T-helper 9 cell (primary cell): Measurements from ENCODE around the gene SCYGR4.
"Not testable (repeated sequence)": the region's sequence is repeated elsewhere in the genome, so short reads cannot be mapped to it uniquely, and the experiment has no call there.

Source experiments
- DNase-seq: peaks from one replicate; pipeline ENCODE4 v3.0.0-alpha.2; 2020
- total RNA-seq, 2 donors: gene quantifications; one replicate each; lab custom pipeline; 2026; lab: John Stamatoyannopoulos, UW

SCYGR4 gene
- total RNA-seq, result 0 reads per million in 2 donors

DNA sequence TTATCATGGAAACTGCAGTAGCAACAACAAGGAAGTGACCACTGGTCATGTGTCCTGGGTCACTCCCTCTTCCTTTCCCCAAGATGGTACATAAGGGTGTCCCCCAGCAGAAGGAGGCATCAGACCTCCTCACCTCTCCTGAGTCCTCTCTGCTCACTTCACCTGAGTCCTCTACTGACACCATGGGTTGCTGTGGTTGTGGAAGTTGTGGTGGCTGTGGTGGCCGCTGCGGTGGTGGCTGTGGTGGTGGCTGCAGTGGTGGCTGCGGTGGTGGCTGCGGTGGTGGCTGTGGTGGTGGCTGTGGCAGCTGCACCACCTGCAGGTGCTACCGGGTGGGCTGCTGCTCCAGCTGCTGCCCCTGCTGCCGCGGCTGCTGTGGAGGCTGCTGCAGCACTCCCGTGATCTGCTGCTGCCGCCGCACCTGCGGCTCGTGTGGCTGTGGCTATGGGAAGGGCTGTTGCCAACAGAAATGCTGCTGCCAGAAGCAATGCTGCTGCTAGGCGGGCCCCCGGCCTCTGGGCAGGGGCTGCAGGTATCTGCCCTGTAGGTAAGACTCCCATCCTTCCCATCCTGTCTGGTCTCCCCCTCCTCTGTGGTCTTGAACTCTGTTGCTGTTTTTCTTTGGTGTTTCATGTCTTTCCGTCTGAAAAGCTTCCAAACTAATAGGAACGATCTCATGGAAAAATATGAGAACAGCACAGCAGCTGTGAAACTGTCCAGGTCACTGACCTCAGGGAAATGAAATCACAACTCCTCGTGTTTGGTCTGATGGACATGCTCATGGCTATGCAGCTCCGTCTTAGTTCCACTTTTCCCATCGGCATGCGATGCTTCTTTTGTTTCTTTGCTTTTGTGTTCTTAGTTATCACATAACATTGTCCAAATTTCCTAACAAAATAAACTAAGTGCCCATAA, at the start of gene SCYGR4:
Gene SCYGR4, plus strand, starts transcription at position 183 of the 915 bp plus-strand sequence. Its CDS starts 0 bp downstream, at position 183.
- no peak for DNase-seq

DNA sequence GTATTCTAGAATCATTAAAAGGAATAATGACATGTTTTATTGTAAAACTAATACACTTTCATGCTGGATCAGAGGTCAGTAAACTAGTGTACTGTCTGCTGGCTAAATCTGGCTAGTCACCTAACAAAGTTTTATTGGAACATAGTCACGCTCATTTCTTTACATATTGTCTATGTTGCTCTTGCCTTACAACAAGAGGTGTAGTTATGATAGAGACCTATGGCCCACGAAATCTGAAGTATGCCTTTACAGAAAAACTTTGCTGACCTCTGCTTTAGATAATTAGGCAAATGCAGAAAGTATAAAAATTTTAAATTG, 48.5 kb upstream of the SCYGR4 start:
- DNase-seq, result no peak

GRCh38 chr2:227570615-227571014, 46.7 kb upstream of the SCYGR4 start:
- no peak for DNase-seq

DNA sequence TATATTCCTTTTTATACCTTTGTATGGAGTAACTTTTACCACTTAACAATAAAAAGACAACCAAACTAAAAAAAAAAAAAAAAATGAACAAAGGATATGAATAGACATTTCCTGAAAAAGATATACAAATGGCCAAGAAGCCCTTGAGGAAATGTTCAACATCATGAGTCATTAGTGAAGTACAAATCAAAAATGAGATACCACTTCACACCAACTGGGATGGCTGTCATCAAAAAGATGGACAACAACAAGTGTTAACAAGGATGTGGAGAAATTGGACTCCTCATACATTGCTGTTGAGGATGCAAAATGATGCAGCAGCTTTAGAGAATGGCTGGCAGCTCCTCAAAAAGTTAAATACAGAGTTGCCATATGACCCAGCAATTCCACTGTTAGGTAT, 41.2 kb upstream of the SCYGR4 start:
- no peak for DNase-seq

- DNase-seq, result no peak
These were observed 40.5 kb upstream of the SCYGR4 start for GRCh38 chr2:227576812-227577211.

GRCh38 chr2:227577555-227577954, 39.7 kb upstream of the SCYGR4 start:
- no peak for DNase-seq

- DNase-seq, result no peak
These were observed 38.7 kb upstream of the SCYGR4 start for GRCh38 chr2:227578642-227579041.

GRCh38 chr2:227579791-227580190, 37.5 kb upstream of the SCYGR4 start:
- no peak for DNase-seq

- DNase-seq, result no peak
These were observed 34.9 kb upstream of the SCYGR4 start for GRCh38 chr2:227582369-227582768.

DNA sequence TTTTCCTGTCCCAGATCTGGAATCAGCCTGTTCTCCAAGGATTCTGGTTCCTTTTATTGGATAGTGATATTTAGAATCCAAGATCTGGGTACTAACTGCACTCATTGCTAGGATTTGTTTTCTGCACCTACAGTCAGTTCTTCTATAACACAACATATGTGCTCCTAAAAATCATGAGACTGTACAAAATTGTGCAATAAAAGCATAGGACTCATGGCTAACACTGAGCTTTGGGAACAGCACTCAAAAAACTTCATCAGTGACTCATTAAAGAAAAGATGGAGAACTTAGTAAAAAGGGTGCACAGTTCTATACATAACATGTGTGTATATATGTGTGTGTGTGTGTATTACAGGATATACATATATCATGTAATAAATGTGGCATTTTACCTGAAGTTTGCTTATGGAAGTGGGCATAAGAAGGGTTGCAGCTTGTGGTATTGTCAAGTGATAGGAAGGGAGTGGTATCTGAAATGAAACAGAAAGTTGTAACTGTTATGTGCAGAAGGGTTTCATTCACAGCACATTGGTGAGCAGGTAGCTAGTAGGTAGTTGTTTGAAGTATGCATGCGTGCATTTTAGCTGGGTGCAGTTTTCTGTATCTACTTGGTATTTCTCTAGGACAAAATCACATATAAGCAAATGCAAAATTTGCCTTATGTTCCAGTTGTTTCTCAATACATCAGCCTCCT, 24.5 kb upstream of the SCYGR4 start:
- no peak for DNase-seq

DNA sequence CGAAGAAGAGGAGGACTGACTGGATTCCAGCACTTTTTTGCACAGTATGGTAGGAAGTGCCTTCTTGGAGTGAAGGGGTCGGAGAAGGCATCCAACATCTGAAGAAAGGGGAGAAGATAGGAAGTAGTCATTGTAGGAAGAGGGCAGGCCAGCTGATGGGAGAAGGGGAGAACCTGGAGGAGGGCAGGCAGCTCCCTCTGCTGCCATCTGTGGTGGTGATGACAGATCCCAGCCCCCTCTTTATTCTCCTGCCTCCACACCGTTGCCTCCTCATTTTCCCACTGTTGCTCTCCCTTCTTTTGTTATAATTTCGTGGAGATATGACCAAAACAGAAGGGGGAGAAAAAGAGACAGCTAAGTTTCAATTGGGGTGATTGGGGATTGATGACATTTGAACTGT, 21.5 kb upstream of the SCYGR4 start:
- no peak for DNase-seq

DNA sequence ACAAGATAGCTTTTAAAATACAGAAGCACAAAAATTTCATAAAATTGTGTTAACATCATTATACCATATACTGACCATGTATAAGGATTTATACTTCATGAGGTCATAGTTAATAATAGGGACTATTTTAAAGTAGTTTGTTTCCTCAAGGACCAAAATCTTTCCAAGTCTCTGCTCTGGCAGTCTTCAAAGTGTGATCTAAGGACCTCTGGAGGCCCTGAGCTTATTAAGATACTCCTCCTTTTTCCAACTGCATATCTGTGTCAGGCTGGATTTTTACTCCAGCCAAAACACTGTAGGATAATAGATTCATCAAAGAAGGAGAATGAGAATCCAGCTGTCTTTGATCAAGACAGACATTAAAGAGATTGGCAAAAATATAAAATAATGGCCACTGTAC, 20.3 kb upstream of the SCYGR4 start:
- no peak for DNase-seq

- no peak for DNase-seq
These were observed 19.3 kb upstream of the SCYGR4 start for GRCh38 chr2:227597998-227598397.

- DNase-seq, result not testable (repeated sequence)
These were observed 18.3 kb upstream of the SCYGR4 start, which contains the start of gene SCYGR2 for GRCh38 chr2:227598835-227599503. Gene SCYGR2, plus strand, starts transcription at chr2:227598893. Its CDS starts 0 bp downstream, at chr2:227598893.

- no peak for DNase-seq
These were observed 14.9 kb upstream of the SCYGR4 start for GRCh38 chr2:227602358-227602757.

- no peak for DNase-seq
These were observed 10.8 kb upstream of the SCYGR4 start for GRCh38 chr2:227606476-227606875.

DNA sequence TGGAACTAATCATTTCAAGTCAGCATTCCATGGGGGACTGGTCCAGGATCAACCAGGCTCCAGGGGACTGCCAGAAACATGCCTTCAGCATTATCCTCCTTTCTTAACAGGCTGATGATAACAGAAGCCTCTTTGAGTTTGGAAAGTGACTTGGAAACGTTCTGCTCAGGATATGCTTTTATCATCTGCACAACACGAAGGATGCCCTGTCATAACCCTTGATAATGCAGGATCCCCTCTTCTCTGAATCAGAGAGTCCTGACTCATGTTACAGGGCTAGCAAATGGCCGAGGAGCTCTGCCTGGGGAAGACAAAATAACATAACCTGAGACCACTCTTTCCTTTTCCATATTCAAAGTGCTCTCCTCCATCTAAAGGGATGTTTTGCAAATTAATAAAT, 9.4 kb upstream of the SCYGR4 start:
- DNase-seq, result no peak

- no peak for DNase-seq
These were observed 8.5 kb upstream of the SCYGR4 start for GRCh38 chr2:227608561-227609338.

DNA sequence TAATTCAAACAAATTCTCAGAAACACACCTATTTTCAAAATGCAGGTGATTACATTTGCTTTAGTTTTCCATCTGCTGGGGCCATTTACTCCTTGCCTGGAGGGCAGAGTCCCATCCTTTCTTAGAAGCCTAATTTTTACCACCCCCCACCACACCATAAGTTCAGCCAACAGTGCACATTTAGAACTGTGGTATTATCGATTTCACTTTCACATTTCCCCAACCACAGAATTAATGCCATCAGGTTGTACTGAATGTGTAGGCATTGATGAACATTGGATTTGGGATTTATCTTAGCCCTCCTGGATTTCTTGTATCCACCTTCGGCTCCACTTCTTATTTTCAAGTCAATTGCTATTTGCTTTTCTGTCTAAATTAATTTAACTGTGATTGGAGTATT, 7.2 kb upstream of the SCYGR4 start:
- DNase-seq, result no peak

DNA sequence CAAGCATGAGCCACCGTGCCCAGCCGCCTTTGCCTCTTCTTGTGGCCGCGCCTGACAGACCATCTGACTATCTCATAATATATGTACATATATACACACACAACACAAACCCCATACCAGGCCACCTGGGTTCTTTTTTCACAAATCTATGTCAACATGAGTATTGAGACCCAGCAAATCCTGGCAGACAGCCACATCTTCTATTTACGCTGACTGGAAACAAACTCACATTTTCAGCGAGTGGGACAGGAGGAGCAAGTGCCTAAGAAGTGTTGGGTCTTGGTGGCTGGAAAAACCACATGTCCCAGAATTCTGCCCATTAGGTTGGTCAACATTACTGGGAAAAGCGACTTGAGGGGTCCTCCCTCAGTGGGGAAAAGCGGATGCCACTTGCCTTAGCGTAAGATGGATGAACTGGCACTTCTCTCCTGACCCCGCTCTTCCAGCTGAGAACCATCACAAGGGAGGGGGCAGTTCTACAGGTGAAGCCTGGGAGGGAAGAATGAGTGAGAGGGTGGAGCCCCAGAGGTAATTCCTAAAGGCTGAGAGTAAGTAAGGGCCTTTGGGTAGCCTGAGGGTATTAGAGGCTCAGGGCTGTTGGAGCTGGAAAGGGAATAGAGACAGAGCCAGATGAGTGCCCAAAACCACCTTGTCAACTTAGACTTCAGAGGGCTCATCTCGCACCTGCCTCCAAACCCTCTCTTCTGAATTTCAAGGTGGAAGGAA, 4.6 kb upstream of the SCYGR4 start:
- DNase-seq, result no peak

GRCh38 chr2:227613272-227613660, 4.0 kb upstream of the SCYGR4 start:
- DNase-seq, result no peak

DNA sequence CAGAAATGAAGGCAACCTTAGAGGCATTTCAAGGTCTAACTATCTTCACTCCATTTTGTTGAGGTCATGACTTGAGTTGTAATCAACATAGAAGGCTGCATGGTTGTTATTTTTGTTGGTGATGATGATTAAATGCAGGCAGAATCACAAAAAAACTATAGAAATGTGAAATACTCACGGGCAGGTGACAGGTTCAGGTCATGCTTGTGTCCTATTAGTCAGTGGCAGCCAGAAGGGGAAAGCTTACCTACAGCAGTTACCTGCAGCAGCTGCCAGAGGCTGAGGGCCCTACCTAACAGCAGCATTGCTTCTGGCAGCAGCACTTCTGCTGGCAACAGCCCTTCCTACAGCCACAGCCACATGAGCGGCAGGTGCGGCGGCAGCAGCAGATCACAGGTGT, 3.1 kb upstream of the SCYGR4 start:
- DNase-seq, result no peak
